CD4-positive, alpha-beta T cell treated with Interleukin-15 for 1 hour (primary cell): ENCODE data around the gene FAM193A.
"Not testable (repeated sequence)": the region's sequence is repeated elsewhere in the genome, so short reads cannot be mapped to it uniquely, and the experiment has no call there.

Experiments
- DNase-seq: peaks from one replicate; pipeline ENCODE4 v3.0.0-alpha.2; 2020

The FAM193A gene

DNA sequence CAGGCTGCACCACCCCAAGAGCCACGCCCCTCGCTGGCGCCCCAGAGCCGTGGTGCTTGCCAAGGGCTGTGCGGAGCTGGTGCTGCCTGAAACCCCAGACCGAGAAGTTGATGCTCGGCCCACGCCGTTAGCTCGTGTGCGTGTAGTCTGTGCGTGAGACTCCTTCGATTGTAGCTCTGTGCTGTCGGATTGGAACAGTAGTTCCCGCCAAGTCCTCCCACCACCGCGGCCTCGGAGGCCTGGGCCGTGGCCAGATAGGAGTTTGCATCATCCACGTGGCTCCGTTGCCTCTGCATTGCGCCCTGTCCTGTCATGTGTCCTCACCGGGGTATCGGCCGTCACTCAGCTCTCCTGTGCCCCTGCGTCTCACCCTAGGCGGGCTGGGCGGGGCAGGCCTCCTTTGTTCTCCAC lies 195.5 kb downstream of the FAM193A start:
- DNase-seq, result no peak

DNA sequence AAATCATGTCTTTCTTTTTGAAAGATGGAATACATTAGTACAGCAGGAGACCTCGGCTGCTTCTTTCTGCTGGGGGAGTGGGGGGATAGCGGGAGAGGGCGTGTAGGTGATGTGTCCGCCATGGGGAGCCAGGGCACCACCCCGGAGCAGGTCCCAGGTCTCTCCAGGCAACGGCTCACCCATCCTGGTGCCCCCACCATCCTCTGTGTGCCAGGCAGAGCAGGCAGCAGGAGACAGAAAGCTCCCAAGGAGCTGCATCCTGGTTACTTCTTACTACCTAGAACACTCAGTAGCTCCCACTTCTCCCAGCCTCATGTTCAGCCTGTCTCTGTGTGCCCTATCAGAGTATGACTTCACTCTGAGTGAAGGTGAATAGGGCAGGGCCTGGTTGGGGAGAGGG lies 196.1 kb downstream of the FAM193A start:
- DNase-seq, result no peak

DNA sequence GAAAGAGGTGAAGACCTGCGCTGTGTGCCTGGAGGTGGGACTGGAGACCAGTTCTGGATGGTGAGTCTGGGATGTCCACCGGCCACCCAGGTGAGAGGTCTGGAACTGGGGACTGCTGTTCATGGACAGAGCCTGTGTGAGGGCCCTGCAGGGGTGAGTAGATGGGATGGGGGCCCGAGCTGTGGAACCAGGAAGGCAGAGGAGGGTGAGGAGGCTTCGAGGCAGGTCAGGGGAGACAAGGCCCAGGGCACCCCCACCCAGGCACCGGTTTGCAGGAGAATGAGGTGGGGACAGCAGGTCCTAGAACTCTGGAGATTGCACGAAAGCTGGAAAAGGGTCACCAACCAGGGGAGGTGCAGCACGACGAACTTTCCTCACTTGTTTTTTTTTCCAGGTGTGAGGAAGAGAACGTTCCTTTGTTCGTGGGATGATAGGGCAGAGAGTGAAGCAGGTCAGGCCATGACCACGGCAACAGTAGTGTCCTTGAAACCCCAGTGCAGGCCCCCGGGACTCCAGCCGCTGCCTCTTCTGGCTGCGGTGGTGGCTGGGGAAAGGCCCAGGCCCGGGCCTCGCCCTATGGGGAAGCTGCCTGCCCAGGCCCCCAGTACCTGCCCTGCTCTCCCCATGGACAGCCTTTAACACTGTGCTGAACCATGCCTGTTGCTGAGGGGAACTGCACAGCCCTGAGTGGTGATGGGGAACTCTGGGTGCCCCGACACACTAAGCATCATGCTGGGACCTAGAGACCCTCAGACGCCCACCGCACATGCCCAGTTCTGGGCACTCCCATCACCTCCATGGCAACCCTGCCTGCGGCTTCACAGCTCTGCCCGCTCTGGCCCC lies 196.8 kb downstream of the FAM193A start:
- no peak for DNase-seq

DNA sequence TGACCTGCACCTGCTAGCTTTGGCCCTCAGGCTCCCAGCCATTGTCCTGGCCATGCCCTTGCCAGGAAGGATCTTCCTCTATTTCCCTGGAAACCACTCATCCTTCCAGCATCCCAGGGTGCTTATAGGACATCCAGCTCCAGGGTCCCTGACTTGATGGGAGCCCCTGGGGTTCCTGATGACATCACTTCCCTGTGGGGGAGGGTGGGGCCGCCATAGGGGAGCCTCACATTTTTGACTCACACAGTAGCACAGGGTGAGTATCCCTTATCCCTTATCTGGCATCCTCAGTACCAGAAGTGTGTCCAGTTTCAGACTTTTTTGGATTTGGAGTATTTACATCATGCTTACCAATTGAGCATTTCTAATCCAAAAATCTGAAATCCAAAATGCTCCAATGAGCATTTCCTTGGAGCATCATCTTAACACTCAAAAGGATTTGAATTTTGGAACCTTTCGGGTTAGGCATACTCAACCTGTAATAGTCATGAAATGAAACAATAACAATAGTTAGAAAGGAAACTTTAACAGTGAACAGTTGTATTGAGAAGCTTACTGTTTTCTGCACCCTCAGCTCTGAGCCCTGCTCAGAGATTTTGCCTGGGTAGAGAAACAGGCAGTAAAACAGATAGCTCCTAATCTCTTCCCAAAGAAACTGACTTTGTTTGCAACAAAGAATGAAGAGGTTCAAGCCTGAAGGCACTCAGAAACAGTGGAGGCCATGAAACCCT lies 197.6 kb downstream of the FAM193A start:
- no peak for DNase-seq

DNA sequence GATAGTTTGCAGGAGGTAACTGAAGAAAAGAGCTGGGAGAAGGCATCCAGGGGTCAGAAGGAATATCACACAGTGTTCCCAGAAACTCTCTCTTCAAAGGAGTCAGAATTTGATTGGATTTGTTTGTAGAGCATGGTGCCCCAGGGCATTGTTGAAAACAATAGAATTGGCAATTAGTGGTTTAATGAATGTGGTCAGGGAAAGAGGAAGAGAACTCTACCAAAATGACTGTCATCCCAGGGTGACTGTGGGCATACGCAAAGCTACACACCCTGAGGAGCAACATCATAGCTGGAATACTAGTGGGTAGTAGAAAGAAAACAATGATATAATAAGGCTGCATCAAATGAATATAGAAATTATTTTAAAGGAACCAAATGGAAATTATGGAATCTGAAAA lies 198.2 kb downstream of the FAM193A start:
- DNase-seq, result no peak

DNA sequence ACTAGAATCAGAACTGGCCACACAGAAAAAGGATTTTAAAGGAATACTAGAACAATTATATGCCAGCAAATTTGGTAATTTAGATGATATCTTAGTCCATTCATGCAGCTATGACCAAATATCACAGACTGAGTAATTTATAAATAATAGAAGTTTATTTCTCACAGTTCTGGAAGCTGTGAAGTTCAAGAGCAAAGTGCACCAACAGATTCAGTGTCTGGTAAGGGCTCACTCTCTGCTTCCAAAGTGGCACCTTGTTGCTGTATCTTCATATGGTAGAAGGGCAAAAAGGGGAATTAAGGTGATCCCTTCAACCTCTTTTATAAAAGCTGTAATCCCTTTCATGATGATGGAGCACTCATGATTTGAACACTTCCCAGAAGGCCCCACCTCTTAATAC lies 199.4 kb downstream of the FAM193A start:
- no peak for DNase-seq

DNA sequence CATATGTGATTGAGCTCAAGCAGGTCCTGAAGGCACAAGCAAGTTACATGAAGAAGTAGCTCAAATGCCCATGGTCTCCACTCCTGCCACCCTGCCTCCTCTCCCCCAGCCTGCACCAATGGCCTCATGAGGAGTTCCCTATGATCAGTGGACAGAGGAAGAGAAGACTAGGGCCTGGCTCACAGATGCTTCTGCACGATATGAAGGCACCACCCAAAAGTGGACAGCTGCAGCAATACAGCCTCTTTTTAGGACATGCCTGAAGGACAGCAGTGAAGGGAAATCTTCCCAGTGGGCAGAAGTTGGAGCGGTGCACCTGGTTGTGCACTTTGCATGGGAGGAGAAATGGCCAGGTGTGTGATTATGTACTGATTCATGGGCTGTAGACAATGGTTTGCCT lies 201.8 kb downstream of the FAM193A start:
- DNase-seq, result not testable (repeated sequence)

DNA sequence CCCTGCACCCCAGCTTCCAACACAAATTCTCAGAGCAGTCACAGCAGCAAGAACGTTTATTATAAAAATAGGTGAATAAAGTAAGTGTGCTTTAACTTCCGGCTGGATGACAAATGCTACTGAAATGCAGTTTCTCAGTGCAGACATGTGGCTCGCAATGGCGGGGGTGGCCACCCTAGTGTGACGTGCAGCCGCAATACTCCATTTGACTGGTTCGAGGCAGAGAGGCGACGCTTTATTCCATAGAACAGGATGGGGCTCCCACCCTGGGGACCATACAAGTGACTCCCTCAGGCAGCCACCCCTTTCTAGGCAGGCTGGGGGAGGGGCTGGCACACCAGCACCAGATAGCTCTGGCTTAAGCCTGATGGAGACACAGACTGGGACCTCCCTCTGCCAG lies 205.2 kb downstream of the FAM193A start:
- DNase-seq, result no peak

DNA sequence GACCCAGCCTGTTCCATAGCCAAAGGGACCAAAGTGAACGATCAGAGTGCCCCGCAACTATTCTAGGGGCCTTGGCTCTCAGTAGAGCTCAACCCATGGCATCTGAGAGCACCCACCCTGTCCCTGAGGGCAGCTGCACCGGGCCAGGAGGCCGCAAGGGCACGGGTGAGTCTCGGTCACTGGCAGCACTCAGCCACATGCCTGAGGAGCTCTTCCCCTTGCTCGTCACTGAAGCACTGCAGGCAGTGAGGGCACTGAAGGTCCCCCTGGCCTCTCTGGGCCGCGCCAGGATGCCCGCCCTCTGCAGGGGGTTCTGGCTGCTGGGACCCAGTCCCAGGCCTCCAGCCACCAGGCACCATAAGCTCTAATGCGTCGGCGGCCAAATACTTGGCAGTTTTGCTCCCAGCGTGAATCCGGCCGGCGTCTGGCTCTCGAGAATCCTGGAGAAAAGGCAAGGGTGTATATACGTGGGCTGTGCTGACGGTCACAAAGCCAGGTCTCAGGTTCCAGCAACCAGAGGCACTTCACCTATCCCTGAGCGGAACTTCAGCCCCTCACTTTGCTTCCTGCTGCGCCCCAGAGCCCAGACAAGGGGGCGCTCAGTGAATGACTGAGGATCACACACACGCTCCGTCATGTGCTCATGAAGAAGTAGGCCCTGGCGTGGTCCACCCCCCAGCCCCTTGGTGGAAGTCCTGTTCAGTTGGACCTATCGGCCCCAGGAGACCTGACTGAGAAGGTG lies 205.8 kb downstream of the FAM193A start:
- DNase-seq, result no peak

DNA sequence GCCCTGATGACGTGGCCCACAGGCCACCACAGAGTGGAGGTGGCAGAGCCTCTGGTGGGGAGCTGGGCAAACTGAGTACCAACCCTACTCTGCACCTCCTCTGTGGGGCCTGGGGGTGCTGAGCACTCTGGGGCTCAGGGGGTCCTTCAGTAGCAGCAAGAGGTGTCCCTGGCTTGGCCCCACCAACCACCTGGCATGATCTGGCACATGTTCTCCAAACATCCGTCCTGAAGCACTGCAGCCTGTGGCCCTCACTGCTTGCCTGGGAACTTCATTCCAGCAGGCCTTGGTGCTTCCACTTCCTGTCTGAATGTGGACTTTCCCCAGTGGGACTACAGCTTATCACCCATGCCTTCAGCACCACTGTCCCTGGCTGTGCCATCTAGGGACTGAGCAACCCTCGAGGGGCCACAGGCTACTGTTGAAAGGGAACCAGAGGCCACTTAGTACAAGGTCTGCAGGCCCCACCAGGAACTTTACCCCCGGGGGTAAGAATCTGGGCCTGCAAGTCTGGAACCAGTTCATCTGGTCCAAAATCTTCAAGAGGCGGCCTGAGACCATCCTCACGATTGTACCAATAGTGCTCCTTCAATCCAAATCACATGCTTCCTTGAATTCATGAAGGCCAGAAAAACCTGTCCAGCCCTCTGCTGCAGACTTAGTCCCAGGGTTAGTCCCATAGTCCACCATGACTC lies 206.5 kb downstream of the FAM193A start:
- no peak for DNase-seq

DNA sequence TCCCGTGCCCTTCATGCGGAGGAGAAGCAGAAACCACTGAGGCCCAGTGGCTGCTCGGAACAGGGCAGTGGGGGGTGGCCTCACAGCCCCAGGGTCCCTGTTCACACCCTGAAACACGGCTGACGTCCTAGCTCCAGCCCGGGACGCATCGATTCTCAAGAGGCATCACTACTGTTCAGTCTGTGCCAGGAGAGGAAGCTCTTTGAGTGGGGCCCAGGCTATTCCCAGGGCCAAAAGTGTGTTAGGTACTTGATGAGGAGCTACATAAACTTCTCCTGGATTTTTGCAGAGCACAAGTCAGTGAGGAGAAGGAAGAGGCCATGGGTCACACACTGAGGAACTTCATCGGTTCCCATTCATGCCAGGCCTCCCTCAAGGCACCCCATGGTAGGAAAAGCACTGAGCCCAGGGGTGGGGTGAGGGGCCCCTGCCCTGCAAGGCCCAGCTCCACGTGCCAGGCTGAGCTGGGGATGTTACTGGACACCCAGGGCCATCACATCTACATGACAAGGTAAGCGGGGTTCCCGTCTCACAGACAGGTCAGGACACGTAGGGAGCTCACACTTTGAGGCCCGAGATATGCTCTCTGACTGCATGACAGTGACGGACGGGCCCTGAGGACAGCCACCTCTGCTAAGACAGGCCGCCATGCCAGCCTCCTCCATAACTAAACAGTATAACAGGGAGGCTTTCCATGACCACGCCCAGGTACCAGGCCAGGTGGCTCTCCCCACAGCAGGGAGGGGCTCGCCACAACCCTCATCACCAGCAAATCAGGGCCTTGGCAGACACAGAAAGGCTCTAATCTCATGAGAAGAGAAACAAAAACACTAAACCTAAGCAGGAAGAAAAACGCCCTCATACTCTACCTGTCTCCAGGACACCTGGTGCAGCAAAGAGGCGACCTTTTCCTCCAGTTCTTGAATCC lies 207.3 kb downstream of the FAM193A start:
- DNase-seq, result no peak

DNA sequence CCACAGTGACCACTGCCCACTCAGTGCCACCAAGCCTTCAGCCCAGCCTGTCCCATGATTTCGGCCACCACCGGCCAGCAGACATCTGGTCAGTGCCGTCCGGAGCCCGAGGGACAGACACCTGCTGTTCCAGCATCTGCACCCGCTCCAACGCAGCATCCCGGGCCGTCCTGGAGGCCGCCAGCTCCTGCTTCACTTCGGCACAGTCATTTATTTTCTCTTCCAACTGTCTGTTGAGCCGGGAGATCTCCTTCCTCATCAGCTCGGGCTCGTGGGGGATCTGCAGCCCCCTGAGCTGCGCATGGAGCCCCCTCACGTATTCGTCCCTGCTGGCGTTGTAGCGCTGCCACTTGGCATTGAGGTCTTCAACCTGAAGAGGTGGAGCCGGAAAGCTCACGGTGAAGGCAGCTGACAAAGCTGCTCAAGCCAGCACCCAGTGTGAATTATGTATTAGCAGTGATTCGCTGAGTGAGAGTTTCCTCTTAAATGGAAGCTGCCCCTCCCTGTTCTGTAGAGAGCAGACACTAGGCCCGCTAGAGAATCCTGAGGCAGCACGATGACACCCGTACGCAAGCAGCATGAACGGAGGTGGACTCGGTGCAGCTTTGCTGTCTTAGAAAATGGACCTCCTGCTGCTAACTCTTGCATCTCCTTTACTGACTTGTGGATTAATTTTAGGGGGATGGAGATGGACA lies 208.3 kb downstream of the FAM193A start:
- no peak for DNase-seq

DNA sequence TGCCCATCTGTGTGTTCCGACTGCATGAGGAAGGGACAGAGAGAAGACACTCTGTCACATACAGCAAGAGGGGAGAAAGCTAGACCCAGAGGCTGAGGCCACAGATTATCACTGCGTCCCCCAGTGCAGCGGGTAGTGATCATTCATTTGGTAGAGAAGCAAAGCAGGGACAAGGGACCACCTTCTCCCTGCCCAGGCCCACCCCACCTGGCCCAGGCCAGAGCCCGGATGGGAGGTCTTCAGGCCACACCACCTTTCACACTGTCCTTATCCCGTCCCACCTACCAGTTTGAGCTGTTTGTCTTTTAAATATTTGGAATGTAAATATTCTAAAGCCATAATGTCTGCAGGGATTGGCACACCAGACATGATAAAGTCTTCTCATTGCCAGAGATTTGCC lies 209.1 kb downstream of the FAM193A start:
- no peak for DNase-seq

DNA sequence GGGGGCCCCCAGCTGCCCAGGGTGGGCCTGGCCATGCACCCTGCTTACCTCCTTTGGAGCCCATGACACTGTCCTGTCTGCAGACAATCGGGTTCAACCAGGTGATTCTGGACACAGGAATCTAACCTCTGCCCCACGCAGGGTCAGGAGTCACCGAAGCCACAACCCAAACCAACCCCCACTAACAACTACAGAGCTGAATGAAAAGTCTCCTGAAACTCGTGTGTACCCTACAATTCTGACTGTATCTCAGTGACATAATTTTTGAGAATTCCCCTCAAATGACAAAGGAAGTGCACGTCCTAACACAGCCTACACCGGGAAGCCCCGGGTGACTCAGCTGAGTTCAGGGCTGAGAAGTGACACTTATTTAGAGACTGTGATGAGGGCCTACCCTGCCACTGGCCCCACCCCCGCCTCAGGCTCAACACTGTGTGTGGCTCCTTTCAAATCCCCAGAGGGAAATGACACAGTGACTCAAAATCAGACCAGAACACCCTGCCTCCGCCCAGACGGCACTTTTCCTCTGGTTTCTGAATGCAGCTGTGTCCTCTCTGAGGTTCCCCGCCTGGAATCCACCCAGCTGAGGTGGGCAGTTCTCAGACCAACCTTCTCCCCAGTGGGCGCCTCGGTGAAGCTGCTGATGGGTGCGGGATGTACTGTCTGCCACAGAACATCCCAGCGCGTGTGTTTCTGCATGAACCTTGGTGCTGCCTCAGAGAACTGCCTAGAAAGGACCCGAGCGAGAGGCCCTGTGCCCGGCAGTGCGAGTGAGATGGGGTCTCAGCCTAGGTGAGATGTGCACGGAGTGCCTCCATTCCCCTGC lies 209.7 kb downstream of the FAM193A start:
- DNase-seq, result peak; percentile 90

DNA sequence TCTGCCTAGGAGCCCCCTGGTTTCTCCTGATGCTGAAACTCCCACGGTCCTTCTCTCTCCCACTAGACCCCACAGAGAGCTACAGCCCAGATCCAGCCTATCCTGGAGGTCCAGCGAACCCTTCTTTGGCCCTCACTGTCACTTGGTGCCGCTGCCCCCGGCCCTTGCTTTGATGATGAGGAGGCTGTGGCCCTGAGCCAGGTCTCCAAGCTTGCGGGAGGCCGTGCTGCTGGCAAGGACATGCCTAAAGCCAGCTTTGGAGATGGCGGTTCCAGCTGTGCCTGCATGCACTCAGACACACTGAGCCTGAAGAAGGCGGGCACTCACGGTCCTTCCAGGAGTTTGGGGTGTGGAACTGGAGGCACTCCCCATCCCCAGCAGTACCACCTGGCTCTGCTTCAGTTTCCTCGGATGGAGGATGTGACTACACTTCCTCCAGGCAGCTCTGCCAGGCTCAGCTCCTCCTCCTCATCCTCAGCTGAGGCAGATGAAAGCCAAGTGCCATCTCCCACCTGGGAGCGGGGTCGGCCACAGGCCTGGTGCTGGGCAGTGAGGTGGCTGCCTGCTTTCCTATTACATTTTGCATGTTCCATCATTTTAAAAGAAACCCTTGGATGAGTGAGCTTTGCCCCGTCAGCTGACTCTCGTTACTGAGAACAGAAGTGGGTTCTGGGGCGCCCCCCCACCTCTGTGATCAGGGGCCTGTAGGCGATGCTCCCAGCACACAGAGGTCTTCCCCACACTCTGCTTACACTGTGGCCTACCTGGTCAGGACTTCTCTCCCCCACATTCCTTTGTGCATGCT lies 210.6 kb downstream of the FAM193A start:
- no peak for DNase-seq

DNA sequence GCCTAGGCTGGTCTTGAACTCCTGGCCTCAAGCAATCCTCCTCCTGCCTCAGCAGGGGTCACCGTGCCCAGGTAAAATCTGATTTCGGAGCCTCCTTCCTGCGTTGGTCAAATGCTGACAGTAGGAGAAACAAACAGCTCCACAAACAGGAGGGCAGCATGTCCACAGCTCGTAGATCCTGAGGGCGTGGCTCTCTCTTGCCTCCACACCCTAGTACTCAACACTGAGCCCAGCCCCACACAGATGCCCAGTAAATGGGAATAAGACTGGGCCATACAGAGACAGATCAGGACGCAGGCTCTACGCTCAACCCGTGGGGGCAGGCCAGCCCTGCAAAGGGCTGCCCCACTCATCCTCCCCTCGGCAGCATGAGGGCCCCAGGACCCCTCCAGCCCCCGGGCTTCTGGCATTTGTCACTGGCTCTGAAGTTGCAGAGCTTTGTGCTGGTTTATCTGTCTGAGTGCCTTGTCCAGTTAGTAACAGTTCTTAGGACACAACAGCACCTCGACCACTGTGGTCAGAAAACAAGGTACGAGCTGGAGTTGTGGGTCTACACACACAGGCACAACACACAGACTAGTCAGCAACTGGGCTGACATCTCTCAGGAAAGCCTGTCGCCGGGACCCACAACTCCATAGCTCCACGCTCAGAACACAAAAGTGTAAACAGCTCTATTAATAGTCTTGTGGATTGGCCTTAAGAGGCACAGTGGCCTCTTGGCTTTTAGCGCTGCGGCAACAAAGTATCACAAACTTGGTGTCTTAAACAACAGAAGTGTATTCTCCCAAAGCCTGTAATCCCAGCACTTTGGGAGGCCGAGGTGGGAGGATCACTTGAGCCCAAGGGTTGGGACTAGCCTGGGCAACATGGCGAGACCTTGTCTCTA lies 214.5 kb downstream of the FAM193A start:
- DNase-seq, result no peak

DNA sequence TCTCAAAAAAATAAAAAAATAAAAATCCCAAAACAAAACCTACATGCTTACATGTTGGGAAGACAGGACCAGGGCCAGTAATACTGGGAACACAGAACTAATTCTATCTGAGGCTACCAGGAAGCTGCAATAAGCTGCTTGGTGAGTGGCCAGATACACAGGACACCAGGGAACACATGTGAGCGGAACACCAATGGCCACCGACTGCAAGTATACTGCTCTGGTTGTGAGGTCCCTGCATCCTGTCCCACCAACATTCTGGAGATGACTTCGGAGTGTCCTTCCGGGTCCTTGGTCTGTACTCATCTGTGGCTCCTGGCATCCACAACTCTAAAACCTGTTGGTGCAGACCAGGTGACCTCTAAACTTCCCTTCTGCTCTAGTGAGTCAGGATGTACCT lies 217.0 kb downstream of the FAM193A start:
- DNase-seq, result no peak
